Measurements from ENCODE around the gene VSIG10.

- TF ChIP-seq CTCF (IDR thresholded peaks at IDR 0.05) (no peak), POLR2A (IDR thresholded peaks at IDR 0.05) (no peak)
These were observed 59.7 kb downstream of the VSIG10 start for GRCh38 chr12:118044075-118044474.
